GM12801 (cell line): ENCODE measurements around the gene VWF.

ENCODE experiments used
- TF ChIP-seq, protein P1 (sequence below): IDR thresholded peaks from one replicate; pipeline ENCODE4 v1.5.1; 2011; ENCODE audit warnings: control low read depth; ENCODE audit not compliant: insufficient read length; ENCODE audit errors: extremely low read depth

The VWF gene

DNA sequence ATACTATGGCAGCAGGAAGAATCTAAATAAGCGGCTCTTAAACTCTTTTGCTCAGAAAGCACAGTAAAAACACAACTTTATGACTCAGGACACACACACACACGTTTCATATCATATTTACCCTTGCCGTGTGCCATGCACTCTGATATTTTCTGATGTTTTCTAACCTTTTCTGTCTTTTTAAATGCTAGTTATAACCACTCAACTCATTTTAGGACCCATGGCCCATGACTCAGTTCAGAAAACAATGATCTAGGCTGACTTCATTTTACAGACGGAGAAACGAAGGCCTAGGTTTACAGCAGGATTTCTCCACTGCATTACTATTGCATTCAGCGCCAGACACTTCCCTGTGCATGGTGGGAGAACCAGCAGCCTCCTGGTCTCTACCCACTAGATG is 9.1 kb downstream of the VWF start:
- TF ChIP-seq, protein P1, sequence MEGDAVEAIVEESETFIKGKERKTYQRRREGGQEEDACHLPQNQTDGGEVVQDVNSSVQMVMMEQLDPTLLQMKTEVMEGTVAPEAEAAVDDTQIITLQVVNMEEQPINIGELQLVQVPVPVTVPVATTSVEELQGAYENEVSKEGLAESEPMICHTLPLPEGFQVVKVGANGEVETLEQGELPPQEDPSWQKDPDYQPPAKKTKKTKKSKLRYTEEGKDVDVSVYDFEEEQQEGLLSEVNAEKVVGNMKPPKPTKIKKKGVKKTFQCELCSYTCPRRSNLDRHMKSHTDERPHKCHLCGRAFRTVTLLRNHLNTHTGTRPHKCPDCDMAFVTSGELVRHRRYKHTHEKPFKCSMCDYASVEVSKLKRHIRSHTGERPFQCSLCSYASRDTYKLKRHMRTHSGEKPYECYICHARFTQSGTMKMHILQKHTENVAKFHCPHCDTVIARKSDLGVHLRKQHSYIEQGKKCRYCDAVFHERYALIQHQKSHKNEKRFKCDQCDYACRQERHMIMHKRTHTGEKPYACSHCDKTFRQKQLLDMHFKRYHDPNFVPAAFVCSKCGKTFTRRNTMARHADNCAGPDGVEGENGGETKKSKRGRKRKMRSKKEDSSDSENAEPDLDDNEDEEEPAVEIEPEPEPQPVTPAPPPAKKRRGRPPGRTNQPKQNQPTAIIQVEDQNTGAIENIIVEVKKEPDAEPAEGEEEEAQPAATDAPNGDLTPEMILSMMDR, result no peak

- TF ChIP-seq, protein P1, result no peak
Observed at GRCh38 chr12:6114476-6114870, 10.0 kb downstream of the VWF start.

- TF ChIP-seq, protein P1, result no peak
Observed at GRCh38 chr12:6113691-6114475, 10.6 kb downstream of the VWF start.

- TF ChIP-seq, protein P1, result no peak
Observed at GRCh38 chr12:6112004-6112403, 12.5 kb downstream of the VWF start.

- TF ChIP-seq, protein P1, result no peak
Observed at GRCh38 chr12:6110006-6110405, 14.5 kb downstream of the VWF start.

DNA sequence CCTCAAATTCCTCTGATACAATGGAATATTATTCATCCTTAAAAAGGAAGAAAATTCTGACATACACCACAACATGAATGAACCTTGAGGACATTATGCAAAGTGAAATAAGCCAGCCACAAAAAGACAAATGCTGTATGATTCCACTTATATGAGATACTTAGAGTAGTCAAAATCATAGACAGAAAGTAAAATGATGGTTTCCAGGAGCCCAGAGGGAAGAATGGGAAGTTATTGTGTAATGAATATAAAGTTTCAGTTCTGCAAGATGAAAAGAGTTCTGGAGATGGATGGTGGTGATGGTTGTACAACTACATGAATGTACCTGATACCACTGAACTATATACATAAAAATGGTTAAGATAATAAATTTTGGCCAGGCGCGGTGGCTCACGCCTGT is 18.3 kb downstream of the VWF start:
- TF ChIP-seq, protein P1, result no peak

DNA sequence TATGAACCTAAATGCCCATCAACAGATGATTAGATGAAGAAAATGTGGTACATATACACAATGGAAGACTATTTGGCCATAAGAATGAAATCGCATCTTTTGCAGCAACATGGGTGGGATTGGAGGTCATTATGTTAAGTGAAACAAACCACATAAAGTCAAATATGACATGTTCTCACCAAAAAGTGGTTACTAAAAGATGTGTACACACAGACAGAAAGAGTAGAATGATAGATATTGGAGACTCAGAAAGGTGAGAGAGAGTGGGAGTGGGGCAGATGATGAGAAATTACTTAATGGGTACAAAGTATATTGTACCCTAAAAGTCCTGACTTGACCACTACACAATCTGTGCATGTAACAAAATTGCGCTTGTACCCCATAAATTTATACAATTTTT is 19.6 kb downstream of the VWF start:
- TF ChIP-seq, protein P1, result no peak
